HAP-1 (cell line): Measurements from ENCODE around the gene CSN3.

Experiments used
- DNase-seq, 2 experiments: peaks; one replicate each; pipeline ENCODE4 v3.0.0-alpha.2; 2016 to 2020; ENCODE audit warnings: low spot score in 2 of 2
- H3K27me3 ChIP-seq: fragments of 250-450 bp; sonication (Bioruptor Pico); 2 replicates; pipeline ENCODE4 v1.5.1; 2020; ENCODE audit warnings: low read depth, mild to moderate bottlenecking, moderate library complexity
- H3K36me3 ChIP-seq: fragments of 250-450 bp; sonication (Bioruptor Pico); replicated peaks from 2 replicates; pipeline ENCODE4 v1.5.1; 2020; ENCODE audit warnings: mild to moderate bottlenecking
- H3K4me1 ChIP-seq: fragments of 250-450 bp; sonication (Bioruptor Pico); 2 replicates; pipeline ENCODE4 v1.5.1; 2020; ENCODE audit warnings: mild to moderate bottlenecking
- H3K4me3 ChIP-seq: fragments of 250-450 bp; sonication (Bioruptor Pico); 2 replicates; pipeline ENCODE4 v1.5.1; 2020; ENCODE audit warnings: mild to moderate bottlenecking, moderate library complexity
- H3K9me3 ChIP-seq: fragments of 250-450 bp; sonication (Bioruptor Pico); 2 replicates; pipeline ENCODE4 v1.5.1; 2020; ENCODE audit warnings: mild to moderate bottlenecking, moderate library complexity
- in situ Hi-C: fragments of 300-500 bp; cut with MboI; formaldehyde crosslinking; loops from 3 replicates; pipeline ENCODE4 v1.14.3; 2020; ENCODE audit warnings: low sequenced_read_pairs, inconsistent platforms, mixed read lengths

Gene CSN3

GRCh38 chr4:70239884-70240591, 2.4 kb upstream of the CSN3 start:
- Histone ChIP-seq H3K4me1 (no peaks in the 10 kb centered on the region), H3K27me3 (no peaks in the 10 kb centered on the region), H3K36me3 (no peaks in the 10 kb centered on the region), H3K9me3 (no peaks in the 10 kb centered on the region), H3K4me3 (no peak overlapping the region)
- in situ Hi-C loops = no loop called here
- DNase-seq = no peak

GRCh38 chr4:70243091-70243490, 694 bp downstream of the CSN3 start:
- DNase-seq = no peak
- no peaks in the 10 kb centered on the region for H3K27me3 ChIP-seq
- in situ Hi-C loops = no loop called here

GRCh38 chr4:70251250-70251944, 9.0 kb downstream of the CSN3 start:
- in situ Hi-C loops = no loop called here
- Histone ChIP-seq H3K4me3 (no peak overlapping the region), H3K4me1 (no peaks in the 10 kb centered on the region), H3K27me3 (no peaks in the 10 kb centered on the region), H3K9me3 (no peaks in the 10 kb centered on the region), H3K36me3 (no peaks in the 10 kb centered on the region)
- no peak for DNase-seq

More at GRCh38 chr4:70243091-70243490, 694 bp downstream of the CSN3 start:
- Histone ChIP-seq H3K4me3 (no peak overlapping the region), H3K4me1 (no peaks in the 10 kb centered on the region), H3K36me3 (no peaks in the 10 kb centered on the region), H3K9me3 (no peaks in the 10 kb centered on the region)

- in situ Hi-C loops = no loop called here
- no peak for DNase-seq
- no peaks in the 10 kb centered on the region for H3K9me3 ChIP-seq
- no peaks in the 10 kb centered on the region for H3K4me1 ChIP-seq
- H3K4me3 ChIP-seq = no peak overlapping the region
- H3K36me3 ChIP-seq = no peaks in the 10 kb centered on the region
- H3K27me3 ChIP-seq = no peaks in the 10 kb centered on the region
Observed at GRCh38 chr4:70251945-70252277, 9.5 kb downstream of the CSN3 start.

GRCh38 chr4:70269674-70270073, 27.3 kb downstream of the CSN3 start:
- in situ Hi-C loops = no loop called here
- no peak for DNase-seq
- no peaks in the 10 kb centered on the region for H3K9me3 ChIP-seq

GRCh38 chr4:70277121-70277520, 34.7 kb downstream of the CSN3 start:
- Histone ChIP-seq H3K4me1 (no peaks in the 10 kb centered on the region), H3K36me3 (no peaks in the 10 kb centered on the region), H3K9me3 (no peaks in the 10 kb centered on the region), H3K27me3 (no peaks in the 10 kb centered on the region), H3K4me3 (no peak overlapping the region)
- DNase-seq = no peak
- in situ Hi-C loops = no loop called here

More at GRCh38 chr4:70269674-70270073, 27.3 kb downstream of the CSN3 start:
- Histone ChIP-seq H3K4me1 (no peaks in the 10 kb centered on the region), H3K36me3 (no peaks in the 10 kb centered on the region), H3K27me3 (no peaks in the 10 kb centered on the region), H3K4me3 (no peak overlapping the region)

- no peak for DNase-seq
- Histone ChIP-seq H3K36me3 (no peaks in the 10 kb centered on the region), H3K4me3 (no peak overlapping the region), H3K9me3 (no peaks in the 10 kb centered on the region), H3K27me3 (no peaks in the 10 kb centered on the region), H3K4me1 (no peaks in the 10 kb centered on the region)
- in situ Hi-C loops = no loop called here
Observed at GRCh38 chr4:70280567-70280966, 38.2 kb downstream of the CSN3 start.

- Histone ChIP-seq H3K4me3 (no peak overlapping the region), H3K36me3 (no peaks in the 10 kb centered on the region), H3K27me3 (peaks cover 11% of the 10 kb centered on the region), H3K9me3 (no peaks in the 10 kb centered on the region), H3K4me1 (no peaks in the 10 kb centered on the region)
- no peak for DNase-seq
- in situ Hi-C loops = no loop called here
Observed at GRCh38 chr4:70288651-70289050, 46.3 kb downstream of the CSN3 start.

- Histone ChIP-seq H3K36me3 (no peaks in the 10 kb centered on the region), H3K4me1 (no peaks in the 10 kb centered on the region), H3K9me3 (no peaks in the 10 kb centered on the region), H3K4me3 (no peak overlapping the region), H3K27me3 (peaks cover 11% of the 10 kb centered on the region)
- in situ Hi-C loops = no loop called here
- DNase-seq = no peak
Observed at GRCh38 chr4:70291341-70291740, 48.9 kb downstream of the CSN3 start.

- no peak for DNase-seq
- Histone ChIP-seq H3K27me3 (no peaks in the 10 kb centered on the region), H3K4me1 (no peaks in the 10 kb centered on the region), H3K36me3 (no peaks in the 10 kb centered on the region), H3K9me3 (no peaks in the 10 kb centered on the region), H3K4me3 (no peak overlapping the region)
- in situ Hi-C loops = no loop called here
Observed at GRCh38 chr4:70297576-70297975, 55.2 kb downstream of the CSN3 start.

GRCh38 chr4:70298051-70298450, 55.7 kb downstream of the CSN3 start:
- H3K27me3 ChIP-seq = no peaks in the 10 kb centered on the region
- no peak for DNase-seq
- no peaks in the 10 kb centered on the region for H3K9me3 ChIP-seq
- no peaks in the 10 kb centered on the region for H3K4me1 ChIP-seq
- in situ Hi-C loops = no loop called here
- no peaks in the 10 kb centered on the region for H3K36me3 ChIP-seq
- H3K4me3 ChIP-seq = no peak overlapping the region

- Histone ChIP-seq H3K9me3 (no peaks in the 10 kb centered on the region), H3K36me3 (no peaks in the 10 kb centered on the region), H3K27me3 (no peaks in the 10 kb centered on the region), H3K4me3 (no peak overlapping the region), H3K4me1 (no peaks in the 10 kb centered on the region)
- no peak for DNase-seq
- in situ Hi-C loops = no loop called here
Observed at GRCh38 chr4:70299643-70300042, 57.2 kb downstream of the CSN3 start.

GRCh38 chr4:70300215-70300614, 57.8 kb downstream of the CSN3 start:
- Histone ChIP-seq H3K4me3 (no peak overlapping the region), H3K4me1 (no peaks in the 10 kb centered on the region)

More at GRCh38 chr4:70300215-70300614, 57.8 kb downstream of the CSN3 start:
- H3K36me3 ChIP-seq = no peaks in the 10 kb centered on the region
- in situ Hi-C loops = no loop called here
- no peaks in the 10 kb centered on the region for H3K9me3 ChIP-seq
- DNase-seq = no peak
- no peaks in the 10 kb centered on the region for H3K27me3 ChIP-seq
